NB4 (cell line): ENCODE results near the gene ANKRD42.

Source experiments
- DNase-seq: peaks from one replicate; pipeline ENCODE4 v3.0.0; 2010; ENCODE audit warnings: low read depth
- H3K4me3 ChIP-seq: one replicate; pipeline ENCODE4 v1.5.1; 2011; ENCODE audit warnings: mild to moderate bottlenecking, low read depth, low read length, moderate library complexity
- CTCF ChIP-seq: IDR thresholded peaks from one replicate; pipeline ENCODE4 v1.5.1; 2012; ENCODE audit warnings: low read depth, low read length
- MAX ChIP-seq: IDR thresholded peaks from 2 replicates; pipeline ENCODE4 v1.6.1; 2011; ENCODE audit warnings: low read depth, low read length
- MYC ChIP-seq: IDR thresholded peaks from 2 replicates; pipeline ENCODE4 v1.6.1; 2011; ENCODE audit warnings: low read depth, low read length
- POLR2A ChIP-seq: IDR thresholded peaks from 2 replicates; pipeline ENCODE4 v1.6.1; 2011; ENCODE audit warnings: mild to moderate bottlenecking; ENCODE audit not compliant: insufficient read length; ENCODE audit errors: extremely low read depth

The ANKRD42 gene

GRCh38 chr11:83193315-83194280 is at the start of gene ANKRD42:
Gene ANKRD42 (plus strand): TSS chr11:83193712. CDS start chr11:83194671, 959 bp downstream.
- H3K4me3 ChIP-seq, result peak within 1 kb of the TSS; percentile 99
- no peak for TF ChIP-seq CTCF
- peak; percentile 66 for TF ChIP-seq MYC
- peak; percentile 82 for TF ChIP-seq MAX
- peak; percentile 82 for TF ChIP-seq POLR2A
- DNase-seq, result peak; percentile 98

- TF ChIP-seq MAX (no peak), POLR2A (no peak), MYC (no peak), CTCF (no peak)
- no peak for DNase-seq
- H3K4me3 ChIP-seq, result no peak overlapping the region
Measured at GRCh38 chr11:83147895-83148294, 45.6 kb upstream of the ANKRD42 start.

- DNase-seq, result no peak
- TF ChIP-seq POLR2A (no peak), CTCF (no peak), MYC (no peak), MAX (no peak)
- no peak overlapping the region for H3K4me3 ChIP-seq
Measured at GRCh38 chr11:83150450-83150849, 43.1 kb upstream of the ANKRD42 start.

GRCh38 chr11:83151274-83151977 is 42.1 kb upstream of the ANKRD42 start:
- DNase-seq, result no peak
- TF ChIP-seq POLR2A (no peak), CTCF (no peak), MAX (no peak), MYC (no peak)

GRCh38 chr11:83152264-83152663 is 41.2 kb upstream of the ANKRD42 start:
- no peak for DNase-seq
- H3K4me3 ChIP-seq, result no peak overlapping the region
- TF ChIP-seq CTCF (no peak), POLR2A (no peak), MAX (no peak), MYC (no peak)

More at GRCh38 chr11:83151274-83151977, 42.1 kb upstream of the ANKRD42 start:
- H3K4me3 ChIP-seq, result no peak overlapping the region
